ENCODE measurements around the gene INAVA. TPM values are rescaled to one million over a fixed set of nuclear protein-coding genes. Genes with fewer than 3 reads are reported as not detected.

INAVA gene
- total and polyA plus RNA-seq, 2 of the 13 experiments (the other 11 are each of a cell fraction or from before 2014, with no cell fraction given) = 6.0 to 13.5 TPM

DNA sequence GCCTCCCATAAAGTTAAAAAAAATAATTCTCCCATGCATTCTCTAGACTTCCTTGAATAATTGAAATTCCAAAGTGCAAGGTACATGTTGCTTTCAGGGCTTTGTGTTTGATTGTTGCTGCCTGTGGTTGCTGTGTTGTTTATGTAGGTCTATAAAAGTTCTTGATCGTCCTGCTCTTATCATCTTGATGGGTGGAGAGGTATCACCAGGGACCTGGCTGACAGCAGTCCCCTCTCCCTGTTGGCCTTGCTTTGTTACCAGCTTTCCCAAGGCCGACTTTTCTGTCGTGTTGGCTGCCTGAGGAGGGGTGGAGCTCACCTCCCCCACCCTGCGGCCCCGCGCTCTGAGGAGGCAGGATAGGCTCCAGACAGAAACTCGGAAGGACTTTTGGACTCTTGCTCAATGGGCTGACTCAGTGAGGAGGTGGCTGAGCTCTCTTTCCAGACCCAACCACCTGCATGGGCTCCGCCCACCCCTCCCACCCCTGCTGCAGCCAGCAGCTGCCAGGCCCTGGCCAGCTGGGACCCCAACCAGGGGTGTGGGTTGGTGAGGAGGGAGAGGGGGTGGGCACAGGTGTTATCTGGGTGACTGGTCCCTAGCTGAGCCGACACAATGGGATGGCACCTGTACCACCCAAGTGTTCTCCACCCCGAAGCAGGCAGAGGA is 2.0 kb downstream of the INAVA start (continued):
- no peak for TF ChIP-seq ZBTB40 (IDR thresholded peaks at IDR 0.05)
- no peak; the same call in 1 of the 2 replicates for TF ChIP-seq ZBTB40 (CRISPR knock-in tag; IDR thresholded peaks at IDR 0.05)
- peak; percentile 65; the same call in 1 of the 2 replicates for TF ChIP-seq PPARG (CRISPR knock-in tag; conservative IDR thresholded peaks at IDR 0.05)
- TF ChIP-seq ZNF800 (CRISPR knock-in tag; IDR thresholded peaks at IDR 0.05) = no peak
- no peak for TF ChIP-seq ZNF83 (CRISPR knock-in tag; IDR thresholded peaks at IDR 0.05; ENCODE audit: borderline replicate concordance)
- TF ChIP-seq NKX3-1 (CRISPR knock-in tag; IDR thresholded peaks at IDR 0.05) = no peak
- no peak for TF ChIP-seq EED (CRISPR knock-in tag; IDR thresholded peaks at IDR 0.05)
- no peak for TF ChIP-seq NAIF1 (CRISPR knock-in tag; IDR thresholded peaks at IDR 0.05; ENCODE audit: borderline replicate concordance)
- no peak for TF ChIP-seq ZNF337 (CRISPR knock-in tag; IDR thresholded peaks at IDR 0.05; ENCODE audit: borderline replicate concordance, low read depth)
- TF ChIP-seq GZF1 (CRISPR knock-in tag; IDR thresholded peaks at IDR 0.05) = no peak
- peak; percentile 32; the same call in 1 of the 2 replicates for TF ChIP-seq NFYB (CRISPR knock-in tag; IDR thresholded peaks at IDR 0.05)
- TF ChIP-seq, protein P1, sequence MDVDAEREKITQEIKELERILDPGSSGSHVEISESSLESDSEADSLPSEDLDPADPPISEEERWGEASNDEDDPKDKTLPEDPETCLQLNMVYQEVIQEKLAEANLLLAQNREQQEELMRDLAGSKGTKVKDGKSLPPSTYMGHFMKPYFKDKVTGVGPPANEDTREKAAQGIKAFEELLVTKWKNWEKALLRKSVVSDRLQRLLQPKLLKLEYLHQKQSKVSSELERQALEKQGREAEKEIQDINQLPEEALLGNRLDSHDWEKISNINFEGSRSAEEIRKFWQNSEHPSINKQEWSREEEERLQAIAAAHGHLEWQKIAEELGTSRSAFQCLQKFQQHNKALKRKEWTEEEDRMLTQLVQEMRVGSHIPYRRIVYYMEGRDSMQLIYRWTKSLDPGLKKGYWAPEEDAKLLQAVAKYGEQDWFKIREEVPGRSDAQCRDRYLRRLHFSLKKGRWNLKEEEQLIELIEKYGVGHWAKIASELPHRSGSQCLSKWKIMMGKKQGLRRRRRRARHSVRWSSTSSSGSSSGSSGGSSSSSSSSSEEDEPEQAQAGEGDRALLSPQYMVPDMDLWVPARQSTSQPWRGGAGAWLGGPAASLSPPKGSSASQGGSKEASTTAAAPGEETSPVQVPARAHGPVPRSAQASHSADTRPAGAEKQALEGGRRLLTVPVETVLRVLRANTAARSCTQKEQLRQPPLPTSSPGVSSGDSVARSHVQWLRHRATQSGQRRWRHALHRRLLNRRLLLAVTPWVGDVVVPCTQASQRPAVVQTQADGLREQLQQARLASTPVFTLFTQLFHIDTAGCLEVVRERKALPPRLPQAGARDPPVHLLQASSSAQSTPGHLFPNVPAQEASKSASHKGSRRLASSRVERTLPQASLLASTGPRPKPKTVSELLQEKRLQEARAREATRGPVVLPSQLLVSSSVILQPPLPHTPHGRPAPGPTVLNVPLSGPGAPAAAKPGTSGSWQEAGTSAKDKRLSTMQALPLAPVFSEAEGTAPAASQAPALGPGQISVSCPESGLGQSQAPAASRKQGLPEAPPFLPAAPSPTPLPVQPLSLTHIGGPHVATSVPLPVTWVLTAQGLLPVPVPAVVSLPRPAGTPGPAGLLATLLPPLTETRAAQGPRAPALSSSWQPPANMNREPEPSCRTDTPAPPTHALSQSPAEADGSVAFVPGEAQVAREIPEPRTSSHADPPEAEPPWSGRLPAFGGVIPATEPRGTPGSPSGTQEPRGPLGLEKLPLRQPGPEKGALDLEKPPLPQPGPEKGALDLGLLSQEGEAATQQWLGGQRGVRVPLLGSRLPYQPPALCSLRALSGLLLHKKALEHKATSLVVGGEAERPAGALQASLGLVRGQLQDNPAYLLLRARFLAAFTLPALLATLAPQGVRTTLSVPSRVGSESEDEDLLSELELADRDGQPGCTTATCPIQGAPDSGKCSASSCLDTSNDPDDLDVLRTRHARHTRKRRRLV (CRISPR knock-in tag; IDR thresholded peaks at IDR 0.05) = no peak
- TF ChIP-seq ZNF607 (CRISPR knock-in tag; IDR thresholded peaks at IDR 0.05; ENCODE audit: borderline replicate concordance) = no peak
